IPS-18a (cell line): Measurements from ENCODE around the gene DMRT3.

Source experiments
- H3K27ac ChIP-seq: one replicate; pipeline ENCODE4 v1.5.1; 2013; ENCODE audit warnings: low read length
- H3K27me3 ChIP-seq: one replicate; pipeline ENCODE4 v1.6.1; 2013; ENCODE audit warnings: mild to moderate bottlenecking, low read length; ENCODE audit not compliant: control insufficient read depth, insufficient read depth
- H3K36me3 ChIP-seq: one replicate; pipeline ENCODE4 v1.6.1; 2013; ENCODE audit warnings: low read depth, low read length; ENCODE audit not compliant: control insufficient read depth
- H3K4me1 ChIP-seq: one replicate; pipeline ENCODE4 v1.6.1; 2013; ENCODE audit warnings: low read depth, low read length; ENCODE audit not compliant: control insufficient read depth
- H3K4me3 ChIP-seq: one replicate; pipeline ENCODE4 v1.5.1; 2013; ENCODE audit warnings: low read length
- H3K9ac ChIP-seq: one replicate; pipeline ENCODE4 v1.6.1; 2013; ENCODE audit warnings: mild to moderate bottlenecking, low read length, moderate library complexity
- H3K9me3 ChIP-seq: one replicate; pipeline ENCODE4 v1.6.1; 2013; ENCODE audit warnings: low read depth, low read length; ENCODE audit not compliant: control insufficient read depth

Gene DMRT3

GRCh38 chr9:959105-959504 is 17.4 kb upstream of the DMRT3 start:
- Histone ChIP-seq H3K4me1 (no peaks in the 10 kb centered on the region), H3K27ac (no peak overlapping the region), H3K36me3 (no peaks in the 10 kb centered on the region), H3K27me3 (peaks cover 8% of the 10 kb centered on the region), H3K9ac (no peak overlapping the region), H3K4me3 (no peak overlapping the region), H3K9me3 (no peaks in the 10 kb centered on the region)

- Histone ChIP-seq H3K9me3 (no peaks in the 10 kb centered on the region), H3K9ac (no peak overlapping the region), H3K36me3 (no peaks in the 10 kb centered on the region), H3K4me1 (no peaks in the 10 kb centered on the region), H3K4me3 (no peak overlapping the region), H3K27ac (no peak overlapping the region), H3K27me3 (peaks cover 16% of the 10 kb centered on the region)
These were observed 16.5 kb upstream of the DMRT3 start for GRCh38 chr9:959914-960313.

- H3K27me3 ChIP-seq, result peaks cover 37% of the 10 kb centered on the region
These were observed 14.4 kb upstream of the DMRT3 start for GRCh38 chr9:962023-962422.

GRCh38 chr9:965497-965896 is 11.0 kb upstream of the DMRT3 start:
- peaks cover 72% of the 10 kb centered on the region for H3K27me3 ChIP-seq

More at GRCh38 chr9:962023-962422, 14.4 kb upstream of the DMRT3 start:
- H3K27ac ChIP-seq, result no peak overlapping the region
- no peak overlapping the region for H3K4me3 ChIP-seq
- H3K4me1 ChIP-seq, result peaks cover 6% of the 10 kb centered on the region
- H3K36me3 ChIP-seq, result no peaks in the 10 kb centered on the region
- H3K9me3 ChIP-seq, result no peaks in the 10 kb centered on the region
- H3K9ac ChIP-seq, result no peak overlapping the region

GRCh38 chr9:966870-967269 is 9.6 kb upstream of the DMRT3 start:
- H3K4me3 ChIP-seq, result no peak overlapping the region
- H3K27ac ChIP-seq, result no peak overlapping the region
- H3K9ac ChIP-seq, result no peak overlapping the region
- peaks cover 17% of the 10 kb centered on the region for H3K4me1 ChIP-seq
- peaks cover 86% of the 10 kb centered on the region for H3K27me3 ChIP-seq
- H3K36me3 ChIP-seq, result no peaks in the 10 kb centered on the region
- no peaks in the 10 kb centered on the region for H3K9me3 ChIP-seq

More at GRCh38 chr9:965497-965896, 11.0 kb upstream of the DMRT3 start:
- peaks cover 17% of the 10 kb centered on the region for H3K4me1 ChIP-seq
- H3K9me3 ChIP-seq, result no peaks in the 10 kb centered on the region
- H3K36me3 ChIP-seq, result no peaks in the 10 kb centered on the region
- no peak overlapping the region for H3K9ac ChIP-seq
- H3K27ac ChIP-seq, result no peak overlapping the region
- H3K4me3 ChIP-seq, result no peak overlapping the region

GRCh38 chr9:967436-967835 is 9.0 kb upstream of the DMRT3 start:
- H3K27me3 ChIP-seq, result peaks cover 91% of the 10 kb centered on the region

GRCh38 chr9:967903-968641 is 8.4 kb upstream of the DMRT3 start:
- Histone ChIP-seq H3K4me3 (peak overlapping the region; percentile 51), H3K4me1 (peaks cover 22% of the 10 kb centered on the region), H3K9ac (peak overlapping the region; percentile 28), H3K27me3 (peaks cover 98% of the 10 kb centered on the region), H3K9me3 (no peaks in the 10 kb centered on the region), H3K27ac (no peak overlapping the region), H3K36me3 (no peaks in the 10 kb centered on the region)

More at GRCh38 chr9:967436-967835, 9.0 kb upstream of the DMRT3 start:
- H3K9ac ChIP-seq, result peak overlapping the region; percentile 28
- H3K4me1 ChIP-seq, result peaks cover 17% of the 10 kb centered on the region
- H3K9me3 ChIP-seq, result no peaks in the 10 kb centered on the region
- H3K4me3 ChIP-seq, result peak overlapping the region; percentile 51
- no peak overlapping the region for H3K27ac ChIP-seq
- H3K36me3 ChIP-seq, result no peaks in the 10 kb centered on the region

GRCh38 chr9:969310-970150 is 6.9 kb upstream of the DMRT3 start:
- Histone ChIP-seq H3K4me3 (peak overlapping the region; percentile 35), H3K4me1 (peaks cover 36% of the 10 kb centered on the region), H3K9me3 (no peaks in the 10 kb centered on the region), H3K36me3 (no peaks in the 10 kb centered on the region), H3K9ac (no peak overlapping the region), H3K27me3 (peaks cover 100% of the 10 kb centered on the region), H3K27ac (no peak overlapping the region)

- peaks cover 100% of the 10 kb centered on the region for H3K27me3 ChIP-seq
- H3K36me3 ChIP-seq, result no peaks in the 10 kb centered on the region
- peak overlapping the region; percentile 35 for H3K4me3 ChIP-seq
- H3K9me3 ChIP-seq, result no peaks in the 10 kb centered on the region
- H3K27ac ChIP-seq, result no peak overlapping the region
- H3K9ac ChIP-seq, result no peak overlapping the region
- H3K4me1 ChIP-seq, result peaks cover 45% of the 10 kb centered on the region
These were observed 6.1 kb upstream of the DMRT3 start for GRCh38 chr9:970151-970996.

- peaks cover 99% of the 10 kb centered on the region for H3K27me3 ChIP-seq
- peaks cover 47% of the 10 kb centered on the region for H3K4me1 ChIP-seq
- H3K4me3 ChIP-seq, result peak overlapping the region; percentile 66
- no peaks in the 10 kb centered on the region for H3K9me3 ChIP-seq
- H3K36me3 ChIP-seq, result no peaks in the 10 kb centered on the region
- no peak overlapping the region for H3K27ac ChIP-seq
- peak overlapping the region; percentile 45 for H3K9ac ChIP-seq
These were observed 4.5 kb upstream of the DMRT3 start for GRCh38 chr9:971901-972500.
